HepG2 (cell line): ENCODE measurements around the gene PACS1. TPM values are rescaled to one million over a fixed set of nuclear protein-coding genes. Genes with fewer than 3 reads are reported as not detected.
A peak's percentile ranks its signal among the peaks of the same experiment; 100 is the strongest.

Source experiments
- BHLHE40 ChIP-seq: IDR thresholded peaks from 2 replicates; pipeline ENCODE4 v1.6.1; 2011; ENCODE audit warnings: low read length, improper control_type of control experiment
- ISX ChIP-seq: sonication (generic); formaldehyde crosslinking; conservative IDR thresholded peaks from 2 replicates; pipeline ENCODE4 v1.5.0; 2020; ENCODE audit warnings: missing genetic modification reagents
- MED1 ChIP-seq: sonication (generic); formaldehyde crosslinking; IDR thresholded peaks from 2 replicates; pipeline ENCODE4 v1.4.0; 2020; ENCODE audit warnings: missing genetic modification reagents
- PHF20 ChIP-seq: sonication (generic); formaldehyde crosslinking; IDR thresholded peaks from 2 replicates; pipeline ENCODE4 v1.5.0; 2020; ENCODE audit warnings: mild to moderate bottlenecking, missing genetic modification reagents
- SP1 ChIP-seq, 2 experiments: fragments of 450-650 bp in 1 of 2; sonication (generic) in 1 of 2; formaldehyde crosslinking in 1 of 2; IDR thresholded peaks; 2 replicates each; pipeline versions ENCODE4 v1.4.0 to v1.6.1; 2016 to 2020; ENCODE audit warnings: missing genetic modification reagents in 1 of 2
- ZNF33B ChIP-seq: sonication (generic); formaldehyde crosslinking; IDR thresholded peaks from 2 replicates; pipeline ENCODE4 v1.5.1; 2020; ENCODE audit warnings: mild to moderate bottlenecking, missing genetic modification reagents
- ZNF354B ChIP-seq: sonication (generic); formaldehyde crosslinking; IDR thresholded peaks from 2 replicates; pipeline ENCODE4 v1.8.0; 2022; ENCODE audit warnings: mild to moderate bottlenecking, missing genetic modification reagents
- ZNF501 ChIP-seq: sonication (generic); formaldehyde crosslinking; IDR thresholded peaks from 2 replicates; pipeline ENCODE4 v1.5.1; 2020; ENCODE audit warnings: mild to moderate bottlenecking, moderate library complexity, missing genetic modification reagents
- ZNF749 ChIP-seq: sonication (generic); formaldehyde crosslinking; IDR thresholded peaks from 2 replicates; pipeline ENCODE4 v1.8.0; 2022; ENCODE audit warnings: mild to moderate bottlenecking, missing genetic modification reagents, moderate library complexity, borderline replicate concordance
- ZSCAN22 ChIP-seq: sonication (generic); formaldehyde crosslinking; IDR thresholded peaks from 2 replicates; pipeline ENCODE4 v1.4.0; 2020; ENCODE audit warnings: mild to moderate bottlenecking, missing genetic modification reagents
- polyA plus RNA-seq, 8 experiments: library from polyadenylated mRNA; depleted of rRNA in 3 of 8; stranded (reverse) in 7 of 8; unstranded in 1 of 8; fragments of >200 nt; fragmentation: Illumina TruSeq in 4 of 8; extraction: Trizol in 4 of 8; gene quantifications; 2 replicates each; pipeline versions ENCODE4 v1.2.1 to v1.2.3, GENCODE V29; 2011 to 2016; ENCODE audit warnings: low read depth in 4 of 8, missing spikeins in 1 of 8, mixed read lengths in 1 of 8; ENCODE audit not compliant: insufficient read depth in 1 of 8
- total RNA-seq, 5 experiments: library from RNA; depleted of rRNA; stranded (reverse); fragments of >200 nt; fragmentation: Illumina TruSeq; extraction: Trizol; gene quantifications; 2 replicates each; pipeline ENCODE4 v1.2.3, GENCODE V29; 2016; ENCODE audit warnings: low read depth in 1 of 5
- TF ChIP-seq, protein P1 (sequence below): sonication (generic); formaldehyde crosslinking; IDR thresholded peaks from 2 replicates; pipeline ENCODE4 v1.8.1; 2023; ENCODE audit warnings: mild to moderate bottlenecking, inconsistent platforms, moderate library complexity, missing genetic modification reagents, borderline replicate concordance
- TF ChIP-seq, protein P2 (sequence below): sonication (generic); formaldehyde crosslinking; IDR thresholded peaks from 2 replicates; pipeline ENCODE4 v1.5.0; 2020; ENCODE audit warnings: missing genetic modification reagents, mild to moderate bottlenecking, borderline replicate concordance
- TF ChIP-seq, protein P3 (sequence below): IDR thresholded peaks from 2 replicates; pipeline ENCODE4 v1.6.1; 2012; ENCODE audit warnings: inconsistent platforms
- TF ChIP-seq, protein P4 (sequence below): sonication (generic); formaldehyde crosslinking; IDR thresholded peaks from 2 replicates; pipeline ENCODE4 v1.4.0; 2020; ENCODE audit warnings: missing genetic modification reagents
- TF ChIP-seq, protein P5 (sequence below): sonication (generic); formaldehyde crosslinking; IDR thresholded peaks from 2 replicates; pipeline ENCODE4 v1.4.0; 2020; ENCODE audit warnings: missing genetic modification reagents
- TF ChIP-seq, protein P6 (sequence below): sonication (generic); formaldehyde crosslinking; IDR thresholded peaks from 2 replicates; pipeline ENCODE4 v1.4.0; 2020; ENCODE audit warnings: missing genetic modification reagents
- TF ChIP-seq, protein P7 (sequence below): sonication (generic); formaldehyde crosslinking; IDR thresholded peaks from 2 replicates; pipeline ENCODE4 v1.9.0; 2022; ENCODE audit warnings: missing genetic modification reagents, mild to moderate bottlenecking, borderline replicate concordance

The PACS1 gene
- total and polyA plus RNA-seq, 2 of the 13 experiments (the other 11 are each of a cell fraction or from before 2014, with no cell fraction given), result 7.6 to 8.6 TPM

DNA sequence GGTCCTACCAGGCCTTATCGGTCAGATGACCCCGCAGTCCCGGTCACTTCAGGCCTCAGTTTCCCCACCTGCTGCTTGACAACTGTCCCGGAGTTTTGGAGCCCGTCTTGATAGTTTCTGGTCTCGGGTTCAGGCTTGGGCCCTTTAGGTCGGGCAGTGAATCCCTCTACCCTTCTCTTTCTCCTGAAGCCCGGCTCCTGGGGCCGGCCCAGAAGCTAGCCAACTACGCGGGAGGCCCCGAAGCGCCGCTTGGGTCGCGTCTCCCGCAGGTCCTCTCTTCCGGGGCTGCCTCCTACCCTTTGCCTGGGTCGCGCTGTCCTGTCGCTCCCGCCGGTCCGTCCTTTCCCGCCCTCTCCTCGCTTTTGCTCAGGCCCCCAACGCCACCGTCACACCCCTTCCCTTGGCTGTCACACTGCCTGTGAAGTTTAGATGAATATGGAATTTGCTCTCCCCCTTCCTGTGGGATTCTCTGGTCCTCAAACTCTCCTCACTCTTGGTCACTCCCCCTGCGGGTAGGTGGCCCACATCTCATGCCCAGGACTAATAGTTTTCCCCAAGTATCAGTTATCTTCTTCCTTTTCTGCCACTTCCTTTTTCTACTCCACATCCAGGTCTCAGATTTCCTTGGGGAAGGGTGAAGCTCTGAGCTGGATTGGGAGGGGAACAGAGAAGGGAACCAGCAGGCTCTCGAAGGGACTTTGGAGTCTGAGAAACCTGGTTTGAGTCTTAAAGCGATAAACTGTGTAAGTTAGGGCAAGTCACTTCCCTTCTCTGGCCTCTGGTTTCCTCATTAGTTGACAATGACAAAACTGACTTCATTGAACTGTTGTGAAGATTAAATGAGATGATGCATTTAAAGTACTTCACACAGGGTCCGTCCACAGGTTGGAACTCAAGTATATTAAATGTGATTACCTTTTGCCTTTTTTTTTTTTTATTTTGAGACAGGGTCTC is 199.2 kb downstream of the PACS1 start (continued):
- TF ChIP-seq, protein P1, sequence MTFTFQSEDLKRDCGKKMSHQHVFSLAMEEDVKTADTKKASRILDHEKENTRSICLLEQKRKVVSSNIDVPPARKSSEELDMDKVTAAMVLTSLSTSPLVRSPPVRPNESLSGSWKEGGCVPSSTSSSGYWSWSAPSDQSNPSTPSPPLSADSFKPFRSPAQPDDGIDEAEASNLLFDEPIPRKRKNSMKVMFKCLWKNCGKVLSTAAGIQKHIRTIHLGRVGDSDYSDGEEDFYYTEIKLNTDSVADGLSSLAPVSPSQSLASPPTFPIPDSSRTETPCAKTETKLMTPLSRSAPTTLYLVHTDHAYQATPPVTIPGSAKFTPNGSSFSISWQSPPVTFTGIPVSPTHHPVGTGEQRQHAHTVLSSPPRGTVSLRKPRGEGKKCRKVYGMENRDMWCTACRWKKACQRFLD (CRISPR knock-in tag), result no peak
- TF ChIP-seq, protein P2, sequence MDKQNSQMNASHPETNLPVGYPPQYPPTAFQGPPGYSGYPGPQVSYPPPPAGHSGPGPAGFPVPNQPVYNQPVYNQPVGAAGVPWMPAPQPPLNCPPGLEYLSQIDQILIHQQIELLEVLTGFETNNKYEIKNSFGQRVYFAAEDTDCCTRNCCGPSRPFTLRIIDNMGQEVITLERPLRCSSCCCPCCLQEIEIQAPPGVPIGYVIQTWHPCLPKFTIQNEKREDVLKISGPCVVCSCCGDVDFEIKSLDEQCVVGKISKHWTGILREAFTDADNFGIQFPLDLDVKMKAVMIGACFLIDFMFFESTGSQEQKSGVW (CRISPR knock-in tag), result no peak
- TF ChIP-seq ZNF354B (no peak), BHLHE40 (no peak), MED1 (CRISPR knock-in tag) (no peak), ISX (CRISPR knock-in tag) (no peak), PHF20 (CRISPR knock-in tag) (peak; percentile 58; the same call in 1 of the 2 replicates), ZNF749 (CRISPR knock-in tag) (no peak), ZSCAN22 (CRISPR knock-in tag) (no peak), ZNF501 (CRISPR knock-in tag) (0 out of 2 replicates have a peak, but pooled peaks have one; percentile 4), ZNF33B (no peak), SP1 (IDR thresholded peaks at IDR 0.05) (no peak), SP1 (CRISPR knock-in tag; IDR thresholded peaks at IDR 0.05) (no peak)
- TF ChIP-seq, protein P3, sequence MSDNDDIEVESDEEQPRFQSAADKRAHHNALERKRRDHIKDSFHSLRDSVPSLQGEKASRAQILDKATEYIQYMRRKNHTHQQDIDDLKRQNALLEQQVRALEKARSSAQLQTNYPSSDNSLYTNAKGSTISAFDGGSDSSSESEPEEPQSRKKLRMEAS, result no peak
- TF ChIP-seq, protein P4, sequence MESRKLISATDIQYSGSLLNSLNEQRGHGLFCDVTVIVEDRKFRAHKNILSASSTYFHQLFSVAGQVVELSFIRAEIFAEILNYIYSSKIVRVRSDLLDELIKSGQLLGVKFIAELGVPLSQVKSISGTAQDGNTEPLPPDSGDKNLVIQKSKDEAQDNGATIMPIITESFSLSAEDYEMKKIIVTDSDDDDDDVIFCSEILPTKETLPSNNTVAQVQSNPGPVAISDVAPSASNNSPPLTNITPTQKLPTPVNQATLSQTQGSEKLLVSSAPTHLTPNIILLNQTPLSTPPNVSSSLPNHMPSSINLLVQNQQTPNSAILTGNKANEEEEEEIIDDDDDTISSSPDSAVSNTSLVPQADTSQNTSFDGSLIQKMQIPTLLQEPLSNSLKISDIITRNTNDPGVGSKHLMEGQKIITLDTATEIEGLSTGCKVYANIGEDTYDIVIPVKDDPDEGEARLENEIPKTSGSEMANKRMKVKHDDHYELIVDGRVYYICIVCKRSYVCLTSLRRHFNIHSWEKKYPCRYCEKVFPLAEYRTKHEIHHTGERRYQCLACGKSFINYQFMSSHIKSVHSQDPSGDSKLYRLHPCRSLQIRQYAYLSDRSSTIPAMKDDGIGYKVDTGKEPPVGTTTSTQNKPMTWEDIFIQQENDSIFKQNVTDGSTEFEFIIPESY, result no peak
- TF ChIP-seq, protein P5, sequence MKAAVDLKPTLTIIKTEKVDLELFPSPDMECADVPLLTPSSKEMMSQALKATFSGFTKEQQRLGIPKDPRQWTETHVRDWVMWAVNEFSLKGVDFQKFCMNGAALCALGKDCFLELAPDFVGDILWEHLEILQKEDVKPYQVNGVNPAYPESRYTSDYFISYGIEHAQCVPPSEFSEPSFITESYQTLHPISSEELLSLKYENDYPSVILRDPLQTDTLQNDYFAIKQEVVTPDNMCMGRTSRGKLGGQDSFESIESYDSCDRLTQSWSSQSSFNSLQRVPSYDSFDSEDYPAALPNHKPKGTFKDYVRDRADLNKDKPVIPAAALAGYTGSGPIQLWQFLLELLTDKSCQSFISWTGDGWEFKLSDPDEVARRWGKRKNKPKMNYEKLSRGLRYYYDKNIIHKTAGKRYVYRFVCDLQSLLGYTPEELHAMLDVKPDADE, result 0 out of 2 replicates have a peak, but pooled peaks have one; percentile 54
- TF ChIP-seq, protein P6, sequence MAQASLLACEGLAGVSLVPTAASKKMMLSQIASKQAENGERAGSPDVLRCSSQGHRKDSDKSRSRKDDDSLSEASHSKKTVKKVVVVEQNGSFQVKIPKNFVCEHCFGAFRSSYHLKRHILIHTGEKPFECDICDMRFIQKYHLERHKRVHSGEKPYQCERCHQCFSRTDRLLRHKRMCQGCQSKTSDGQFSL, result peak; percentile 31; the same call in 1 of the 2 replicates
- TF ChIP-seq, protein P7, sequence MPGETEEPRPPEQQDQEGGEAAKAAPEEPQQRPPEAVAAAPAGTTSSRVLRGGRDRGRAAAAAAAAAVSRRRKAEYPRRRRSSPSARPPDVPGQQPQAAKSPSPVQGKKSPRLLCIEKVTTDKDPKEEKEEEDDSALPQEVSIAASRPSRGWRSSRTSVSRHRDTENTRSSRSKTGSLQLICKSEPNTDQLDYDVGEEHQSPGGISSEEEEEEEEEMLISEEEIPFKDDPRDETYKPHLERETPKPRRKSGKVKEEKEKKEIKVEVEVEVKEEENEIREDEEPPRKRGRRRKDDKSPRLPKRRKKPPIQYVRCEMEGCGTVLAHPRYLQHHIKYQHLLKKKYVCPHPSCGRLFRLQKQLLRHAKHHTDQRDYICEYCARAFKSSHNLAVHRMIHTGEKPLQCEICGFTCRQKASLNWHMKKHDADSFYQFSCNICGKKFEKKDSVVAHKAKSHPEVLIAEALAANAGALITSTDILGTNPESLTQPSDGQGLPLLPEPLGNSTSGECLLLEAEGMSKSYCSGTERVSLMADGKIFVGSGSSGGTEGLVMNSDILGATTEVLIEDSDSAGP (CRISPR knock-in tag), result 0 out of 2 replicates have a peak, but pooled peaks have one; percentile 34
